Activated CD4-positive, alpha-beta memory T cell treated with anti-CD3 and anti-CD28 coated beads, Interleukin-2, amount 10 ng/mL, durations not matched to agents 7 days and 5 days (primary cell): Measurements from ENCODE around the gene RAI14. TPM values are rescaled to one million over a fixed set of nuclear protein-coding genes. Genes with fewer than 3 reads are reported as not detected.

Source experiments
- CTCF ChIA-PET: fragments of 350-600 bp; sonication (Branson Sonifier 250); formaldehyde crosslinking; loops from one replicate; lab custom pipeline; 2021; ENCODE audit warnings: antibody characterized with exemption, inconsistent platforms; lab: Charles Lee
- POLR2A ChIA-PET: fragments of 350-600 bp; sonication (Branson Sonifier 250); formaldehyde crosslinking; loops from one replicate; lab custom pipeline; 2021; ENCODE audit warnings: antibody characterized with exemption; lab: Charles Lee
- DNase-seq: peaks from one replicate; pipeline ENCODE4 v3.0.0-alpha.2; 2020
- H3K27ac Mint-ChIP-seq: one replicate; pipeline ENCODE4 v1.8.0; 2021; ENCODE audit warnings: mild to moderate bottlenecking, mixed read lengths
- H3K27me3 Mint-ChIP-seq: one replicate; pipeline ENCODE4 v1.8.0; 2021; ENCODE audit warnings: mixed read lengths
- H3K36me3 Mint-ChIP-seq: one replicate; pipeline ENCODE4 v1.8.0; 2021; ENCODE audit warnings: low read depth, mixed read lengths
- H3K4me1 Mint-ChIP-seq: one replicate; pipeline ENCODE4 v1.8.0; 2021; ENCODE audit warnings: mixed read lengths
- H3K4me3 Mint-ChIP-seq: one replicate; pipeline ENCODE4 v1.8.0; 2021; ENCODE audit warnings: mild to moderate bottlenecking, mixed read lengths
- H3K9me3 Mint-ChIP-seq: one replicate; pipeline ENCODE4 v1.8.0; 2021; ENCODE audit warnings: mixed read lengths
- total RNA-seq, 2 experiments: library from RNA; stranded (reverse); gene quantifications; one replicate each; pipeline ENCODE4 v1.2.3, GENCODE V29; 2021

The RAI14 gene
- total RNA-seq, 2 experiments from 2014 or later = 0.76 to 1.0 TPM

GRCh38 chr5:34625246-34625645, 30.9 kb upstream of the RAI14 start:
- H3K36me3 Mint-ChIP-seq = no peaks in the 10 kb centered on the region
- no peaks in the 10 kb centered on the region for H3K4me1 Mint-ChIP-seq
- H3K27ac Mint-ChIP-seq = no peak overlapping the region
- DNase-seq = no peak
- peaks cover 5% of the 10 kb centered on the region for H3K27me3 Mint-ChIP-seq
- H3K9me3 Mint-ChIP-seq = no peaks in the 10 kb centered on the region
- POLR2A ChIA-PET = no interaction called here
- no peak overlapping the region for H3K4me3 Mint-ChIP-seq
- CTCF ChIA-PET = no interaction called here

DNA sequence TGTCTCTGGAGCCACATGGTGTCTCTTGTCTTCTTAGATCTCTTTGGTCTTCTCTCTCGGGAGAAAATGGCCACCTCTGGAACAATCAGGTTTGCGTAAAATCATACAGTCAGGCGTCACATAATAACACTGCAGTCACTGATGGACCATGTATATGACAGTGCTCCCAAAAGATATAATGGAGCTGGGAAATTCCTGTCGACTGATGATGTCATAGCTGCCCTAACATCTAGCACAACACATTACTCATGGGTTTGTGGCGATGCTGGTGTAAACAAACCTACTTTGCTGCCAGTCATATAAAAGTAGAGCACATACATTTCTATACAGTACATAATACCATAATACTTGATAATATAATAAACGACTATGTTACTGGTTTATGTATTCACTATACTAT, 30.1 kb upstream of the RAI14 start:
- H3K27ac Mint-ChIP-seq = no peak overlapping the region
- CTCF ChIA-PET = no interaction called here

GRCh38 chr5:34626751-34627150, 29.4 kb upstream of the RAI14 start:
- POLR2A ChIA-PET = no interaction called here

More for the DNA sequence above, 30.1 kb upstream of the RAI14 start:
- Mint-ChIP-seq H3K9me3 (no peaks in the 10 kb centered on the region), H3K4me3 (no peak overlapping the region), H3K27me3 (peaks cover 5% of the 10 kb centered on the region), H3K4me1 (no peaks in the 10 kb centered on the region), H3K36me3 (no peaks in the 10 kb centered on the region)
- no peak for DNase-seq
- POLR2A ChIA-PET = no interaction called here

GRCh38 chr5:34627794-34628193, 28.3 kb upstream of the RAI14 start:
- POLR2A ChIA-PET = no interaction called here
- H3K4me1 Mint-ChIP-seq = no peaks in the 10 kb centered on the region
- no peaks in the 10 kb centered on the region for H3K9me3 Mint-ChIP-seq

More at GRCh38 chr5:34626751-34627150, 29.4 kb upstream of the RAI14 start:
- H3K27me3 Mint-ChIP-seq = peaks cover 5% of the 10 kb centered on the region
- H3K4me1 Mint-ChIP-seq = no peaks in the 10 kb centered on the region
- no peak overlapping the region for H3K27ac Mint-ChIP-seq
- no peaks in the 10 kb centered on the region for H3K9me3 Mint-ChIP-seq
- CTCF ChIA-PET = interaction anchor here (1.1 kb wide), 1 partner anchor 103 kb away, joined by 3 read pairs; no protein-coding TSS in a partner anchor
- no peaks in the 10 kb centered on the region for H3K36me3 Mint-ChIP-seq
- no peak for DNase-seq
- no peak overlapping the region for H3K4me3 Mint-ChIP-seq

DNA sequence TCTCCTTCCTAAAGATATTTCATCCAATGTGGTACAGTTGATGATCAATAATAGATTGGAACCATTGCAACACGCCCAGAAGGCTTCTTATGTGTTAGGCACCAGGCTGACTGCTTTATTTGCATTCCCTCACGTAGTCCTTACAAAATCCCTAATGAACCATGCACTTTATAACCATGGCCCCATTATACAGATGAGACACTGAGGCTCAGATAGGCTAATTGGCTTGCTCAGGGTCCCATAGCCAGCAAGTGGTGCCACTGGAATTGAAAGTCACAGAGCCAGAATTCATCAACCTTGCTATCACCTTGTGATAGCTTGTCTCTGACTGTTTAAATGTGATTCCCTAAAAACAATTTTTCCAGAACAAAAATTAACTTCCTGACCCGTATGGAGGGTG, 27.8 kb upstream of the RAI14 start:
- no peak for DNase-seq
- no peaks in the 10 kb centered on the region for H3K4me1 Mint-ChIP-seq
- H3K27ac Mint-ChIP-seq = no peak overlapping the region
- peaks cover 5% of the 10 kb centered on the region for H3K27me3 Mint-ChIP-seq
- ChIA-PET CTCF (no interaction called here), POLR2A (no interaction called here)
- H3K36me3 Mint-ChIP-seq = no peaks in the 10 kb centered on the region
- H3K4me3 Mint-ChIP-seq = no peak overlapping the region
- H3K9me3 Mint-ChIP-seq = no peaks in the 10 kb centered on the region

More at GRCh38 chr5:34627794-34628193, 28.3 kb upstream of the RAI14 start:
- no peaks in the 10 kb centered on the region for H3K36me3 Mint-ChIP-seq
- H3K27me3 Mint-ChIP-seq = peaks cover 5% of the 10 kb centered on the region
- no peak for DNase-seq
- H3K4me3 Mint-ChIP-seq = no peak overlapping the region
- no peak overlapping the region for H3K27ac Mint-ChIP-seq
- CTCF ChIA-PET = no interaction called here

- Mint-ChIP-seq H3K27me3 (peaks cover 2% of the 10 kb centered on the region), H3K4me1 (no peaks in the 10 kb centered on the region), H3K36me3 (no peaks in the 10 kb centered on the region), H3K4me3 (no peak overlapping the region), H3K27ac (no peak overlapping the region), H3K9me3 (no peaks in the 10 kb centered on the region)
- CTCF ChIA-PET = no interaction called here
- DNase-seq = no peak
- POLR2A ChIA-PET = no interaction called here
Observed at GRCh38 chr5:34630596-34630995, 25.5 kb upstream of the RAI14 start.

GRCh38 chr5:34632807-34633422, 23.2 kb upstream of the RAI14 start:
- no peak for DNase-seq
- ChIA-PET CTCF (no interaction called here), POLR2A (no interaction called here)
- Mint-ChIP-seq H3K36me3 (no peaks in the 10 kb centered on the region), H3K4me1 (no peaks in the 10 kb centered on the region), H3K27me3 (no peaks in the 10 kb centered on the region), H3K4me3 (no peak overlapping the region), H3K27ac (no peak overlapping the region), H3K9me3 (no peaks in the 10 kb centered on the region)

GRCh38 chr5:34639852-34640626, 16.1 kb upstream of the RAI14 start:
- Mint-ChIP-seq H3K4me3 (no peak overlapping the region), H3K9me3 (no peaks in the 10 kb centered on the region), H3K27ac (no peak overlapping the region), H3K4me1 (no peaks in the 10 kb centered on the region), H3K36me3 (no peaks in the 10 kb centered on the region), H3K27me3 (peaks cover 13% of the 10 kb centered on the region)
- CTCF ChIA-PET = no interaction called here
- POLR2A ChIA-PET = no interaction called here
- DNase-seq = no peak

GRCh38 chr5:34648039-34648839, 7.9 kb upstream of the RAI14 start:
- no peaks in the 10 kb centered on the region for H3K4me1 Mint-ChIP-seq
- ChIA-PET POLR2A (no interaction called here), CTCF (no interaction called here)
- peaks cover 26% of the 10 kb centered on the region for H3K27me3 Mint-ChIP-seq
- no peak overlapping the region for H3K4me3 Mint-ChIP-seq
- no peaks in the 10 kb centered on the region for H3K36me3 Mint-ChIP-seq
- no peak for DNase-seq
- H3K9me3 Mint-ChIP-seq = no peaks in the 10 kb centered on the region
- no peak overlapping the region for H3K27ac Mint-ChIP-seq

DNA sequence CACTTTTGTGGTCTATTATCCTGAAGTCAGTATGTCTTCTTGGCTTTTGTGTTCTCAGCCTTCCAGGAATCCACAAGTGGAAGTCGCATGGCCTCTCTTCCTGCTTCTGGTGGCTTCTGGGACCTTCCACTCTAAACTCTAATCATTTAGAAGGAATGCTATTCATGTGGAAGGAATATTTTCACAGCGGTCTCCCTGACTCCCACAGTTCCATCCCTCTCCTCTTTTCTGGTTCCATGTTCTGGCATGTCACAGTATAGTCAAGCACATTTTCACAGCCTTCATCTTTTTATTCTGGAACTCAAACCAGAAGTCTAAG, 7.3 kb upstream of the RAI14 start:
- no peak for DNase-seq
- Mint-ChIP-seq H3K4me3 (no peak overlapping the region), H3K27ac (no peak overlapping the region), H3K36me3 (no peaks in the 10 kb centered on the region), H3K27me3 (peaks cover 27% of the 10 kb centered on the region), H3K9me3 (no peaks in the 10 kb centered on the region), H3K4me1 (no peaks in the 10 kb centered on the region)
- CTCF ChIA-PET = no interaction called here
- POLR2A ChIA-PET = no interaction called here

DNA sequence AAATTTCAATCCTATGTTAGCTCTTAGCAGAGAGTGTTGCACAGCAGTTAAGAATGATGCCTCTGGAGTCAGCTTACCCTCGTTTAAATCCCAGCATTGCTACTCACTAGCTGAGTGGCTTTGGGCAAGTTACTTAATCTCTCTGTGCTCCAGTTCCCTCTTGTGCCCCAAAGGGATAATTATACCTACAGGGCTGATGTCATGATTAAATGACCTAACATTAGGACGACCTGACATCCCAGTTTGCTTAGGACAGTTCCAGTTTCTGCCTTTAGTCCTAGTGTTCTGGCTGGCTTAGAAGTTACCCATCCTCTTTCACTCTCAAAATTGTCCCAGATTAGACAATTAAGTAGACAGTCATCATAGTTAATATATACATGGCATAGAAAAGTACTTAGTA, 4.3 kb upstream of the RAI14 start:
- CTCF ChIA-PET = no interaction called here
- POLR2A ChIA-PET = no interaction called here
- Mint-ChIP-seq H3K36me3 (peaks cover 2% of the 10 kb centered on the region), H3K9me3 (no peaks in the 10 kb centered on the region), H3K4me3 (no peak overlapping the region), H3K27me3 (peaks cover 35% of the 10 kb centered on the region), H3K27ac (no peak overlapping the region), H3K4me1 (peaks cover 8% of the 10 kb centered on the region)
- no peak for DNase-seq

GRCh38 chr5:34652466-34652865, 3.7 kb upstream of the RAI14 start:
- no peak for DNase-seq
- no peak overlapping the region for H3K4me3 Mint-ChIP-seq
- H3K9me3 Mint-ChIP-seq = no peaks in the 10 kb centered on the region
- peaks cover 39% of the 10 kb centered on the region for H3K27me3 Mint-ChIP-seq
- CTCF ChIA-PET = no interaction called here
- peaks cover 2% of the 10 kb centered on the region for H3K36me3 Mint-ChIP-seq
- H3K27ac Mint-ChIP-seq = no peak overlapping the region
- POLR2A ChIA-PET = no interaction called here
- H3K4me1 Mint-ChIP-seq = peaks cover 11% of the 10 kb centered on the region

GRCh38 chr5:34652914-34653313, 3.2 kb upstream of the RAI14 start:
- H3K27ac Mint-ChIP-seq = no peak overlapping the region
- H3K36me3 Mint-ChIP-seq = peaks cover 2% of the 10 kb centered on the region
- peaks cover 15% of the 10 kb centered on the region for H3K4me1 Mint-ChIP-seq
- DNase-seq = no peak
- no peak overlapping the region for H3K4me3 Mint-ChIP-seq
- no peaks in the 10 kb centered on the region for H3K9me3 Mint-ChIP-seq
- ChIA-PET CTCF (no interaction called here), POLR2A (no interaction called here)
- H3K27me3 Mint-ChIP-seq = peaks cover 43% of the 10 kb centered on the region
